ENCODE results near the gene RBCK1. TPM values are rescaled to one million over a fixed set of nuclear protein-coding genes. Genes with fewer than 3 reads are reported as not detected.
"Not testable (repeated sequence)": the region's sequence is repeated elsewhere in the genome, so short reads cannot be mapped to it uniquely, and the experiment has no call there.

The RBCK1 gene
- total and polyA plus RNA-seq, 7 donors = 34.1 to 52.5 (median 43.1) TPM

DNA sequence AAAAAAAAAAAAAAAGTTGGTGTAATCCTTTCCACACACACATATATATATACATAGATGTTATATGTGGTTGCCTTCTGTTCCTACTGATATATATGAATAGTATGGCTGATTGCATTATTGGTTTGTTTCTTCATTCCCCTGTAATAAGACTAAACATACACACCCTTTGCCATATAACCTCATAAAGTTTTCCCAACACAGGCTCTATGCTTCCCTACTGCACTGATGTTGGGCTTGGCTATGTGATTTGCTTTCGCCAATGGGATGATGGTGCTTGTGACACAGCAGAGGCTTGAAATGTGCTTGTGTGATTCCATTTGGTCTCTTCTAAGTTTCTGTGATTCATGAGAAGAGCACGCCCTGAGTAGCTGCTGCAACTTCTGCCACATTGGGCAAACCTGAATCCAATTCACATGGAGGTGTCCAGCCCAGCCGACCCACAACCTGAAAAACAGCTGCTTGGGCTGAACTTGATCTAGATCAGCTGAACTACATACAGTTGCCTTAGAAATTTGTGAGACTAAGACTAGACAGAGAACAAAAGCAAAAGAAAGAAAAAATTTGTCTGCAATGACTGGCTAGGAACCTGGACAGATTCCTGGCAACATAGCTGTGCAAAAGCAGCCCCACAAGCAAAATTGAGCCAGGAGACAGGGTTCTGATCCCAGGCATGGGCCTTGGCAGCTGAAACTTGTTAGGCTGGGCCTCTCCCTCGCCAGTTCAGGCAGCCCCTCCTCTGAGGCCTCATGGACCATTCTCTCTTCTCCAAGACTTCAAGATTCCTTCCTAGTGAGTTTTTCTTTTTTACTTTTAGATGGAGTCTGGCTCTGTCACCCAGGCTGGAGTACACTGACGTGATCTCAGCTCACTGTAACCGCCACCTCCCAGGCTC lies 67.6 kb downstream of the RBCK1 start:
- 69 to 77% (median 71%) methylated on average over 6 of the region's 6 CpGs for WGBS, 3 donors
- peaks cover 0 to 8% of the 10 kb centered on the region in 2 donors for H3K36me3 ChIP-seq (ENCODE audit: insufficient read depth in 1 of 2, low read depth in 1 of 2)
- DNase-seq (no peak), ATAC-seq (peak in 3 of 4 donors; percentile 21 to 33 (median 32))
- intact Hi-C loops (cut with DNase I) = loop anchor here (5.0 to 10.0 kb wide), 2 partner anchors 68 to 71 kb away; partner anchors contain the start of gene RBCK1 (in 2 of the 2)
- H3K27ac ChIP-seq = no peak overlapping the region
- TF ChIP-seq, protein P1, sequence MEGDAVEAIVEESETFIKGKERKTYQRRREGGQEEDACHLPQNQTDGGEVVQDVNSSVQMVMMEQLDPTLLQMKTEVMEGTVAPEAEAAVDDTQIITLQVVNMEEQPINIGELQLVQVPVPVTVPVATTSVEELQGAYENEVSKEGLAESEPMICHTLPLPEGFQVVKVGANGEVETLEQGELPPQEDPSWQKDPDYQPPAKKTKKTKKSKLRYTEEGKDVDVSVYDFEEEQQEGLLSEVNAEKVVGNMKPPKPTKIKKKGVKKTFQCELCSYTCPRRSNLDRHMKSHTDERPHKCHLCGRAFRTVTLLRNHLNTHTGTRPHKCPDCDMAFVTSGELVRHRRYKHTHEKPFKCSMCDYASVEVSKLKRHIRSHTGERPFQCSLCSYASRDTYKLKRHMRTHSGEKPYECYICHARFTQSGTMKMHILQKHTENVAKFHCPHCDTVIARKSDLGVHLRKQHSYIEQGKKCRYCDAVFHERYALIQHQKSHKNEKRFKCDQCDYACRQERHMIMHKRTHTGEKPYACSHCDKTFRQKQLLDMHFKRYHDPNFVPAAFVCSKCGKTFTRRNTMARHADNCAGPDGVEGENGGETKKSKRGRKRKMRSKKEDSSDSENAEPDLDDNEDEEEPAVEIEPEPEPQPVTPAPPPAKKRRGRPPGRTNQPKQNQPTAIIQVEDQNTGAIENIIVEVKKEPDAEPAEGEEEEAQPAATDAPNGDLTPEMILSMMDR (IDR thresholded peaks at IDR 0.05) = no peak
- H3K4me1 ChIP-seq = peaks cover 4% of the 10 kb centered on the region
- H3K27me3 ChIP-seq (ENCODE audit: insufficient read depth in 3 of 3, low read length in 2 of 3) = no peaks in the 10 kb centered on the region
- no peaks in the 10 kb centered on the region for H3K9me3 ChIP-seq
- no peak overlapping the region for H3K4me3 ChIP-seq

DNA sequence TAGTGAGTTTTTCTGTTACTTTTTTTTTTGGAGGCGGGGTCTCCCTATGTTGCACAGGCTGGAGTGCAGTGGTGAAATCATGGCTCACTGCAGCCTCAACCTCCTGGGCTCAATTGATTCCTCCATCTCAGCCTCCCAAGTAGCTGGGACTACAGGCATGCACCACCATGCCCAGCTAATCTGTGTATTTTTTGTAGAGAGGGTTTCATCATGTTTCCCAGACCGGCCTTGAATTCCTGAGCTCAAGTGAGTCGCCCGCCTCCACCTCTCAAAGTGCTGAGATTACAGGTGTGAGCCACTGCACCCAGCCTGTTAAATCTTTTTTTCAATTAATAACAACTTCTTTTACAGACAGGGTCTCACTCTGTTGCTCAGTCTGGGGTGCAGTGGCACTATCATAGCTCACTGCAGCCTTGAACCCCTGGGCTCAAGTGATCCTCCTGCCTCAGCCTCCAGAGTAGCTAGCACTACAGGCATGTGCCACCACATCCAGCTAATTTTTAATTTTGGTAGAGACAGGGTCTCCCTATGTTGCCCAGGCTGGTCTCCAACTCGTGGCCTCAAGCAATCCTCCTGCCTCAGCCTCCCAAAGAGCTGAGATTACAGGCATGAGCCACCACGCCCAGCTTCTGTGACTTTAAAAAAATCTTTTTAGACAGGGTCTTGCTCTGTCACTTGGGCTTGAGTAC lies 68.6 kb downstream of the RBCK1 start:
- peaks cover 0 to 16% of the 10 kb centered on the region in 2 donors for H3K36me3 ChIP-seq (ENCODE audit: insufficient read depth in 1 of 2, low read depth in 1 of 2)
- not testable (repeated sequence) for DNase-seq; H3K4me1 ChIP-seq; ATAC-seq; H3K27ac ChIP-seq; H3K9me3 ChIP-seq; H3K27me3 ChIP-seq (ENCODE audit: insufficient read depth in 3 of 3, low read length in 2 of 3); H3K4me3 ChIP-seq
- 89 to 97% (median 97%) methylated on average over 6 of the region's 6 CpGs for WGBS, 3 donors
- intact Hi-C loops (cut with DNase I) = loop anchor here (5.0 to 10.0 kb wide), 2 partner anchors 69 to 72 kb away; partner anchors contain the start of gene RBCK1 (in 2 of the 2)

DNA sequence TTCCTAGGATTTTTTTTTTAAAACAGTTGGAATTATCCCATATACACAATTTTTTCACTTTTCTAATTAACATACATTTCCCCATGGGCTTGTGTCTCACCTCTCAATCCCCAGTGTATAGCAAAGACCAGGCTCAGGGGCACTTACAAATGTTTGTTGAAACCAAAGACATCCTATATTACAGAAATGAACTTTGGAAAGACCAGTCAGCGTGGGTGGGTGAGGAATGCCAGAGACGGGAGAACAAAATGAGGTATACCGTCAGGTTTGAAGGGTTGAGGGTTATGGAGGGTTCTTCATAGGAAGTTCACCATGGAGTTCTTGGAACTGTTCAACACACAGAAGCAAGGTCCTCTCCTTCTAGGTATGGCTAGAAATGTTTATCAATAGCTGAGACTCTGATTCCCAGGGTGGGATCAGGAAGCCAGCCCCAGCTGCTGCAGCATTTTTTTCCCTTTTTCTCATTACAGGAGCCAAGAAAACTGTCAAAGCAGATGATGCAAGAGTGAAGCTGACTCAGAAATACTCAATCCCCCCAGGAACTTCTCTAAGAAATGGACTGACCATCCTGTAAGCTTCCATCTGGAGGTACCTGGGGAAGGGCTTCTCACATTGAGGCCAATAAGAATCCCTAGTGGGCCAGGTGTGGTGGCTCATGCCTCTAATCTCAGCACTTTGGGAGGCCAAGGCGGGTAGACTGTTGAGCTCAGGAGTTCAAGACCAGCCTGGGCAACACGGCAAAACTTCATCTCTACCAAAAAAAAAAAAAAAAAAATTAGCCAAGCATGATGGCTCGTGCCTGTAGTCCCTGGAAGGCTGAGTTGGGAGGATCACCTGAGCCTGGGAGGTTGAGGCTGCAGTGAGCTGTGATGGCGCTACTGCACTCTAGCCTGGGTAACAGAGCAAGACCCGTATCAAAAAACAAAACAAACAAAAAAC lies 70.2 kb downstream of the RBCK1 start:
- Histone ChIP-seq H3K27ac (no peak overlapping the region), H3K4me3 (no peak overlapping the region), H3K4me1 (peaks cover 4% of the 10 kb centered on the region), H3K9me3 (no peaks in the 10 kb centered on the region), H3K27me3 (ENCODE audit: insufficient read depth in 3 of 3, low read length in 2 of 3) (no peaks in the 10 kb centered on the region), H3K36me3 (ENCODE audit: insufficient read depth in 1 of 2, low read depth in 1 of 2) (peaks cover 6 to 31% of the 10 kb centered on the region in 2 donors)
- ATAC-seq = peak in 3 of 4 donors; percentile 13 to 24 (median 19)
- intact Hi-C loops (cut with DNase I) = loop anchor here (2.0 to 10.0 kb wide), 3 partner anchors 71 to 123 kb away; partner anchors contain the start of gene RBCK1 (in 2 of the 2)
- TF ChIP-seq, protein P1 (IDR thresholded peaks at IDR 0.05) = no peak
- DNase-seq = no peak
- 67 to 87% (median 68%) methylated on average over 8 of the region's 8 CpGs for WGBS, 3 donors

DNA sequence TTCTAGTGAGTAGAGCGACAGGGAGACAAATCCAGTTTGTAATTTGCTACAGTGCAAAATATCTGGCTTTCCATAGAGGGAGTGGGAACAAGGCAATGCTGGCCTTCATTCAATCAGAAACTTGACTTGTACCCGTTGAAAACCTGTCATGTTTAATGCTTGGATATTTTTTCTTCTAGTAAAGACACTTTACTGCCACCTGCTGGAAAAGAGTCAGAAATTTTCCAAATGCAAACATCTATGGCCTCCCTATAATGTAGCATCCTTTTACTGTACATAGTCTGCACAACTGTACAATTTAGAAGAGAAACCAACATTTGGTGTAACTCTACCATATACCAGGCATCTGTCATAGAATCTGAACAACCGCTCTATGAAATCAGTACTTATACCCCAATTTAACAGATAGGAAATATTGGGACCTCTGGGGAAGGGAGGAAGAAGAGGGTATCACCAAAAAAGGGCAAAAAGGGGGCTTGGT lies 70.9 kb downstream of the RBCK1 start:
- Histone ChIP-seq H3K9me3 (no peaks in the 10 kb centered on the region), H3K27ac (no peak overlapping the region), H3K36me3 (ENCODE audit: insufficient read depth in 1 of 2, low read depth in 1 of 2) (peaks cover 6 to 38% of the 10 kb centered on the region in 2 donors), H3K27me3 (ENCODE audit: insufficient read depth in 3 of 3, low read length in 2 of 3) (no peaks in the 10 kb centered on the region), H3K4me3 (no peak overlapping the region), H3K4me1 (peaks cover 9% of the 10 kb centered on the region)
- TF ChIP-seq, protein P1 (IDR thresholded peaks at IDR 0.05) = peak; percentile 66
- 37 to 52% (median 45%) methylated on average over 3 of the region's 3 CpGs for WGBS, 3 donors
- ATAC-seq = peak; percentile 48 to 70 (median 56)
- intact Hi-C loops (cut with DNase I) = loop anchor here (1.0 to 10.0 kb wide), 4 partner anchors 72 to 125 kb away; partner anchors contain the start of gene RBCK1 (in 2 of the 2)
- no peak for DNase-seq
